HS-27A (cell line): Measurements from ENCODE around the gene CCDC18.

Experiments used
- DNase-seq: peaks from one replicate; pipeline ENCODE4 v3.0.0-alpha.2; 2012; ENCODE audit warnings: low read depth, missing footprints

Gene CCDC18

GRCh38 chr1:93317207-93317606, 136.7 kb downstream of the CCDC18 start:
- DNase-seq = no peak

GRCh38 chr1:93317943-93318342, 137.4 kb downstream of the CCDC18 start:
- DNase-seq = no peak

GRCh38 chr1:93321720-93322119, 141.2 kb downstream of the CCDC18 start:
- DNase-seq = no peak

GRCh38 chr1:93322349-93322748, 141.8 kb downstream of the CCDC18 start:
- no peak for DNase-seq

- DNase-seq = no peak
These were observed 142.8 kb downstream of the CCDC18 start for GRCh38 chr1:93323185-93323820.

- DNase-seq = peak; percentile 77
These were observed 144.3 kb downstream of the CCDC18 start for GRCh38 chr1:93324486-93325464.
